BLaER1 (cell line): ENCODE measurements around the gene RBFOX2.

Source experiments
- H3K27ac ChIP-seq: shearing (Covaris generic); formaldehyde crosslinking; 2 replicates; pipeline ENCODE4 v1.8.1; 2022
- H3K27me3 ChIP-seq: shearing (Covaris generic); formaldehyde crosslinking; 2 replicates; pipeline ENCODE4 v1.8.1; 2022
- H3K36me3 ChIP-seq: shearing (Covaris generic); formaldehyde crosslinking; 2 replicates; pipeline ENCODE4 v1.8.1; 2022
- H3K4me1 ChIP-seq: shearing (Covaris generic); formaldehyde crosslinking; 2 replicates; pipeline ENCODE4 v1.8.1; 2022
- H3K4me2 ChIP-seq: shearing (Covaris generic); formaldehyde crosslinking; 2 replicates; pipeline ENCODE4 v1.8.1; 2022
- H3K4me3 ChIP-seq: shearing (Covaris generic); formaldehyde crosslinking; 2 replicates; pipeline ENCODE4 v1.8.1; 2022
- H3K9ac ChIP-seq: shearing (Covaris generic); formaldehyde crosslinking; 2 replicates; pipeline ENCODE4 v1.8.1; 2022
- H3K9me3 ChIP-seq: shearing (Covaris generic); formaldehyde crosslinking; 2 replicates; pipeline ENCODE4 v1.8.1; 2022
- H4K20me1 ChIP-seq: shearing (Covaris generic); formaldehyde crosslinking; 2 replicates; pipeline ENCODE4 v1.8.1; 2022
- Cebpa-rat ChIP-seq: shearing (Covaris generic); IDR thresholded peaks from 2 replicates; pipeline ENCODE4 v1.8.1; 2022

The RBFOX2 gene

DNA sequence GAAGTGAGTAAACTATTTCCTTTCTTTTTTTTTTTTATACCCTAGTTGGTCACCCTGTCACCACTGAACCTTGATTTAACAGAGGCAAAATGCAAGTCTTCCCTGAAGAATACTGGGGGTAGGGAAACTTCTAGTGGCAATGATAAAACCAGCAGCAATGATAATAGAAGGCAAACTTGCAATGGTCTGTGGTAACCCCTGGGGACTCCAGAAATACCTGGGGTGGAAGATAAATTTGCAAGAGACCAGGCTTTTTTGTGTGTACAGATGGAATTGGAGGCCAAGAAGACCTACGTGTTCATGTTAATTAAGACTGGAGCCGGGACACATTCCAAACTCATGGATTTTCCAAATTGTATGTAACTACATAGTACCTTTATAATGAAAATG is 299.3 kb downstream of the RBFOX2 start:
- no peak overlapping the region for H3K9ac ChIP-seq
- H3K9me3 ChIP-seq = no peaks in the 10 kb centered on the region
- no peaks in the 10 kb centered on the region for H3K4me1 ChIP-seq
- TF ChIP-seq Cebpa-rat = no peak
- H3K27me3 ChIP-seq = no peaks in the 10 kb centered on the region
- no peak overlapping the region for H3K4me3 ChIP-seq
- no peak overlapping the region for H3K27ac ChIP-seq
- no peaks in the 10 kb centered on the region for H3K36me3 ChIP-seq
- H3K4me2 ChIP-seq = no peak overlapping the region
- no peaks in the 10 kb centered on the region for H4K20me1 ChIP-seq

DNA sequence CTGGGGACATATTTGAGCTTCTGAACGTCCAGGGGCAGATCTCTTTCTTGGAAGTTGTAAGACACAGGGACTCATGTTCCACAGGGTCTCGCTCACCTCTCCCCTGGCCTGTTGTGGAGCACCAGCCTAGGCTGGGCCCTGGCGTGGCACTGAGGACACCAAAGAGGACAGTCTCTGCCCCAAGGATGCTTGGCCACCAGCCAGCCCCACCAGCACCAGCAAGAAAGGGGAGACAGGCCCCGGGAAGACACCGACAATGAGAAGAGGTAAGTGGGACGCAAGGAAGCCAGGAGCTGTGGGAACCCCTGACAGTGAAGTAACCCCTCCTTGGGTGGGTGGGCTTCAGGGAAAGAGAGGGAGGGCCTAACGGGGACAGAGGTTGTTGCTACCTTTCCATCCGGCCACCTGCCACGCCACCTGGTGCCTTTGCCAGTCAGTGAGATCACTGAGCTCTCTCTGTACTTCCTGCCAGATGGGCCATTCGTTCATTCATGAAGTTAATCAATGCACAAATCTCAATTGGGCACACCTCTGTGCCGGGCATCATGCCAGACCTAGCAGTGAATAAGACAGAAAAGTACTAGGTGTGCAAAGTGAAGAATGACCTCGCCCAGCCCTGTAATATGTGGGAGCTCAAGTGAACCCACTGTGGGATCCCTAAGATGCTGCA is 299.9 kb downstream of the RBFOX2 start:
- no peak for TF ChIP-seq Cebpa-rat
- no peak overlapping the region for H3K4me2 ChIP-seq
- H3K9ac ChIP-seq = no peak overlapping the region
- no peak overlapping the region for H3K4me3 ChIP-seq
- no peaks in the 10 kb centered on the region for H3K27me3 ChIP-seq
- H3K36me3 ChIP-seq = no peaks in the 10 kb centered on the region
- H3K27ac ChIP-seq = no peak overlapping the region
- H3K9me3 ChIP-seq = no peaks in the 10 kb centered on the region
- no peaks in the 10 kb centered on the region for H4K20me1 ChIP-seq
- no peaks in the 10 kb centered on the region for H3K4me1 ChIP-seq

DNA sequence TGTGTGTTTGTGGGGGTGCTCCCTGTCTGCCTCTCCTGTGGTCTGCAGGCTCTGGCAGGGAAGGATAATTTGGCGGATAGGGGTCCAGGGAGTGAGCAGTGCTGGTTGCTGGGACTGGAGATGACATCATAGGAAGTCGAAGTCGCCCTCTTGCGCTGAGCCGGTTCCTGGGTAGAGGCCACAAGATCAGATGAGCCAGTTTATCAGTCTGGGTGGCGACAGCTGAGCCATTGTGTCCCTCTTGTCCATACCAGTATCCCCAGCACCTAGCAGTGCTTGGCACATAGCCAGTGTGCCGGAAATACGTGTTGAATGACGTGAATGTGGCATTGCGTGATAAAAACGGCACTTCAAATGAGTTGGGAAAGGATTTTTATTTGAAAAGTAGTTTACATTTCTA is 301.2 kb downstream of the RBFOX2 start:
- Histone ChIP-seq H3K27me3 (no peaks in the 10 kb centered on the region), H3K27ac (no peak overlapping the region), H3K36me3 (no peaks in the 10 kb centered on the region), H3K4me2 (no peak overlapping the region), H3K4me3 (no peak overlapping the region), H3K9ac (no peak overlapping the region), H3K9me3 (no peaks in the 10 kb centered on the region), H3K4me1 (no peaks in the 10 kb centered on the region), H4K20me1 (no peaks in the 10 kb centered on the region)
- TF ChIP-seq Cebpa-rat = no peak

DNA sequence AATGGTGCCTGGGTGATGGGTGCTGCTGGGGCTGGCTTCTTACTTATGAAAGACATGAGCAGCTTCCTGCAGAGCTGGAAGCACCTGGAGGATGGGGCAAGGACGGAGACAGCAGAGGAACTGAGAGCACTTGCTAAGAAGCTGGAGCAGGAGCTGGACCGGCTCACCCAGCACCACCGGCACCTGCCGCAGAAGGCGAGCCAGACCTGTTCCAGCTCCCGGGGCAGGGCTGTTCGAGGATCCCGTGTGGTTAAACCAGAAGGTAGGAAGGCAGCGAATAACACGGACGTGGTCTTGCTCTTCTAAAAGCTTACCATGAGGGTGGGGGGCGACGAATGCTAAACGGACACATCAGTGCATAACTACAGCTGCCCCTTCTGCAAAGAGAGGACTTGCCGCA is 301.7 kb downstream of the RBFOX2 start:
- Histone ChIP-seq H4K20me1 (no peaks in the 10 kb centered on the region), H3K9me3 (no peaks in the 10 kb centered on the region), H3K27ac (no peak overlapping the region), H3K9ac (no peak overlapping the region), H3K4me2 (no peak overlapping the region), H3K36me3 (no peaks in the 10 kb centered on the region), H3K27me3 (no peaks in the 10 kb centered on the region), H3K4me3 (no peak overlapping the region), H3K4me1 (no peaks in the 10 kb centered on the region)
- TF ChIP-seq Cebpa-rat = no peak

DNA sequence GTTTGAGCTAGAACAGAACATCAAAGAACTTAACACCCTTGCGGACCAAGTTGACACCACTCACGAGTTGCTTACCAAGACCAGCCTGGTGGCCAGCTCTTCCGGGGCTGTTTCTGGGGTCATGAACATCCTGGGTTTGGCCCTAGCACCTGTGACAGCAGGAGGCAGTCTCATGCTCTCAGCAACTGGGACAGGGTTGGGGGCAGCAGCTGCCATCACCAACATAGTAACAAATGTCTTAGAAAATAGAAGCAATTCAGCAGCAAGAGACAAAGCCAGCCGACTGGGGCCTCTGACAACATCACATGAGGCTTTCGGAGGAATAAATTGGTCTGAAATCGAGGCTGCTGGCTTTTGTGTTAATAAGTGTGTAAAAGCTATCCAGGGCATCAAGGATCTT is 302.2 kb downstream of the RBFOX2 start:
- no peak overlapping the region for H3K9ac ChIP-seq
- no peak overlapping the region for H3K4me3 ChIP-seq
- no peaks in the 10 kb centered on the region for H4K20me1 ChIP-seq
- no peak for TF ChIP-seq Cebpa-rat
- no peaks in the 10 kb centered on the region for H3K4me1 ChIP-seq
- H3K27me3 ChIP-seq = no peaks in the 10 kb centered on the region
- no peak overlapping the region for H3K27ac ChIP-seq
- no peaks in the 10 kb centered on the region for H3K36me3 ChIP-seq
- no peaks in the 10 kb centered on the region for H3K9me3 ChIP-seq
- no peak overlapping the region for H3K4me2 ChIP-seq

DNA sequence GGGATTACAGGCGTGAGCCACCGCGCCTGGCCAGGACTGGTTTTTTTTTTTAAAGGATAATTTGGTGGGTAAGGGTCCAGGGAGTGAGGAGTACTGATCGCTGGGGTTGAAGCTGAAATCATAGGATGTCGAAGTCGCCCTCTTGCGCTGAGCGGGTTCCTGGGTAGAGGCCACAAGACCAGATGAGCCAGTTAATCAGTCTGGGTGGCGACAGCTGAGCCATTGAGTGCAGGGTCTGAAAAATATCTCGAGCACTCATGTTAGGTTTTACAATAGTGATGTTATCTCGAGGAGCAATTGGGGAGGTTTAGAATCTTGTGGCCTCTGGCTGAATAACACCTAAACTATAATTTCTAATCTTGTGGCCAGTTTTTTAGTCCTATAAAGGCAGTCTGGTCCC is 303.1 kb downstream of the RBFOX2 start:
- H3K4me1 ChIP-seq = no peaks in the 10 kb centered on the region
- H3K4me2 ChIP-seq = no peak overlapping the region
- no peaks in the 10 kb centered on the region for H3K36me3 ChIP-seq
- H3K9me3 ChIP-seq = no peaks in the 10 kb centered on the region
- no peaks in the 10 kb centered on the region for H4K20me1 ChIP-seq
- H3K9ac ChIP-seq = no peak overlapping the region
- H3K4me3 ChIP-seq = no peak overlapping the region
- H3K27ac ChIP-seq = no peak overlapping the region
- TF ChIP-seq Cebpa-rat = no peak
- H3K27me3 ChIP-seq = no peaks in the 10 kb centered on the region

DNA sequence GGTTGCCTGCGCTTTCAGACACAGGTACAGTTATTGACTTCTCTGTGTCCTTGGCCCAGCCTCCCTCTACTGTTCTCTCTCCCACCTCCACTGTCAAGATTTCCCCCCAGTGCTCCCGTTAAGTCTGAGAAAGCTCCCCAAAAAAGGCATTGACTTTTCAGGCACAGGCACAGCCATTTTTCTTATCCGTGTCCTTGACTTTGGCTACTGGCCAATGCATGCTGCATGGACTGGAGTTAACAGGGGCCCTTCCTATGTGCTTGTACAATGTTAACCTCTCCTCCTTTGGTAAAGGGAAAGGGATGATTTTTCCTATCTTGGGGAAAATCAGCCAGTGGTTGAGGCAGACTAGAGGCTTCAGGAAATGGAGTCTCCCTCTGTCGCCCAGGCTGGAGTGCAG is 306.7 kb downstream of the RBFOX2 start:
- Histone ChIP-seq H3K4me3 (no peak overlapping the region), H3K4me1 (no peaks in the 10 kb centered on the region), H3K9ac (no peak overlapping the region), H3K4me2 (no peak overlapping the region), H4K20me1 (no peaks in the 10 kb centered on the region), H3K27me3 (no peaks in the 10 kb centered on the region), H3K9me3 (no peaks in the 10 kb centered on the region), H3K27ac (no peak overlapping the region), H3K36me3 (no peaks in the 10 kb centered on the region)
- no peak for TF ChIP-seq Cebpa-rat

DNA sequence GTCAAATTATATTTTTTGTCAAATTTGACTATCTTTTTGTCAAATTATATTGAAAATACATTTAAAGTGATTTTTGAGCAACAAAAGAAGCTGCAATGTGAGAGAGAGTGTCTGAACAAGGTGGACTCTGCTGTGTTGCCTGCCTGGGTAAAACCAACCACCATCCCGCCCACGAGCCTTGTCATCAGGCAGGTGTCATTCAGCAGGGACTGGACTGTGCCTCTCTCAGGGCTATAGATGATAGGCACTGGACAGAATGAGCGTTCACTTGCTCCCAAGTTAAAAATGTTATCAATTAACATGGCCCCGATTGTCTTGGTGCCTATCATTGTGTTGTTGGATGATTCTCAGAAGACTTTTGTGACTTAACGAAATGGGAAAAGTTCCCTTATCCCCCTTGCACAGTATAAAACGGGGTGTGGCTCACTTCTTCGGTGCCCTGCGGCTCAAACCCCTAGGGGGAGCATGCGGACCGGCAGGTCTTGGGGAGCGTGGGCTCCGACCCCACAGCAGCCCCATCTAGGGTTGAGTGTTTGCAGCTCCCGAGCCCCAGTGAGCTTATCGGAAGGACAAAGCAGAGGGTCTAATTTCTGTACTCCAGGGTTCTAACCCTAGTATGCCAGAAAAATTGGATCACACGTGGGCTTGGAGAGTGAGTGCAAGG is 309.3 kb downstream of the RBFOX2 start:
- no peaks in the 10 kb centered on the region for H3K27me3 ChIP-seq
- H3K9me3 ChIP-seq = no peaks in the 10 kb centered on the region
- H3K9ac ChIP-seq = no peak overlapping the region
- H3K4me2 ChIP-seq = no peak overlapping the region
- no peaks in the 10 kb centered on the region for H3K36me3 ChIP-seq
- H3K4me3 ChIP-seq = no peak overlapping the region
- no peaks in the 10 kb centered on the region for H4K20me1 ChIP-seq
- H3K4me1 ChIP-seq = no peaks in the 10 kb centered on the region
- TF ChIP-seq Cebpa-rat = no peak
- H3K27ac ChIP-seq = no peak overlapping the region

DNA sequence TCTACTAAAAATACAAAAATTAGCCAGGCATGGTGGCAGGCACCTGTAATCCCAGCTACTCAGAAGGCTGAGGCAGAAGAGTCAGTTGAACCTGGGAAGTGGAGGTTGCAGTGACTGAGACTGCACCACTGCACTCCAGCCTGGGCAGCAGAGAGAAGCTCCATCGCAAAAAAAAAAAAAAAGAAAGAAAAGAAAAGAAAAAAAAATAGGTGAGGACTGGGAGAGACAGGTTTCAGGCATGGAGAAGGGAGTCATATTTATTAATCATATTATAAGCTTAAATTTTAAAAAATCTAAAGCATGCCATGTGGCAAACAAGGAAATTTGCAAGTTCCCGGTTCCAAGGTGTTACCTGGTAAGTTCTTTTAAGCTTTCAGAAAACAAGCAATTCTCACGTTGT is 311.1 kb downstream of the RBFOX2 start, which contains the start of gene APOL5:
TSS of gene APOL5 (plus strand) at position 301 of the 400 bp plus-strand sequence. CDS start at position 301, 0 bp downstream.
- H4K20me1 ChIP-seq = no peaks in the 10 kb centered on the region
- no peaks in the 10 kb centered on the region for H3K36me3 ChIP-seq
- no peak within 1 kb of the TSS for H3K4me2 ChIP-seq
- H3K9ac ChIP-seq = no peak within 1 kb of the TSS
- no peak for TF ChIP-seq Cebpa-rat
- H3K9me3 ChIP-seq = no peaks in the 10 kb centered on the region
- H3K27ac ChIP-seq = no peak within 1 kb of the TSS
- H3K27me3 ChIP-seq = no peaks in the 10 kb centered on the region
- H3K4me1 ChIP-seq = no peaks in the 10 kb centered on the region
- H3K4me3 ChIP-seq = no peak within 1 kb of the TSS

DNA sequence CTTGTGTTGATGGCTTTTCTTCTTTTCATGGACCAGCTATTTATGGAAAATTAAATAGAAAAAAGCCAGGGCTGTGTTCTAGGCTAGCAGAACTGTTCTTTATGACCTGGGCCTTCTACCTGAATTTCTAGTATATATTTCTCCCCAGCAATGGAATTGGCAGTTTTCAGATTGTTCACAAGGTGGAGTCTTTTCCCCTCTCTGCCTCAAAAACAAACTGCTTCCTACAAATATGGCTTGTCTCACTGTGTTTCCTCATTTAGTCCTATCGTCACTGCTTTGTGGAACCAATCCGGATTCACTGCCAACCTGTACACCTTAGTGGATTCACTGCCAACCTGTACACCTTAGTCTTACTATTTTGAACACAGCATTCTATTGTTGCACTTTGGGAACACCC is 316.0 kb downstream of the RBFOX2 start:
- no peak for TF ChIP-seq Cebpa-rat

DNA sequence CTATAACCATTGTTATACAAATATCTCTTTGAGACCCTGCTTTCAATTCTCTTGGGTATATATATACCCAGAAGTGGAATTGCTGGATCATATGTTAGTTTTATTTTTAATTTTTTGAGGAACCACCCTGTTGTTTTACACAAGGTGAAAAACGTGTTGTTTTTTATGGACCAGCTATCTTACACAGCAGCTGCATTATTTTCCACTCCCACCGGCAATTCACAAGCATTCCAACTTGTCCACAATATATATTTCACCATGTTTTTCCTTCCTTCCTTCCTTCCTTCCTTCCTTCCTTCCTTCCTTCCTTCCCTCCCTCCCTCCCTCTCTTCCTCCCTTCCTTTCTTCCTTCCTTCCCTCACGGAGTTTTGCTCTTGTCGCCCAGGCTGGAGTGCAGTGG is 317.3 kb downstream of the RBFOX2 start:
- H3K4me3 ChIP-seq = no peak overlapping the region
- H3K27me3 ChIP-seq = no peaks in the 10 kb centered on the region
- no peaks in the 10 kb centered on the region for H3K9me3 ChIP-seq
- H3K9ac ChIP-seq = no peak overlapping the region
- no peak overlapping the region for H3K4me2 ChIP-seq
- no peaks in the 10 kb centered on the region for H3K36me3 ChIP-seq
- no peaks in the 10 kb centered on the region for H3K4me1 ChIP-seq
- H4K20me1 ChIP-seq = no peaks in the 10 kb centered on the region
- no peak for TF ChIP-seq Cebpa-rat
- no peak overlapping the region for H3K27ac ChIP-seq

More for the DNA sequence above, 316.0 kb downstream of the RBFOX2 start:
- H3K4me3 ChIP-seq = no peak overlapping the region
- H3K27ac ChIP-seq = no peak overlapping the region
- H3K4me1 ChIP-seq = no peaks in the 10 kb centered on the region
- H4K20me1 ChIP-seq = no peaks in the 10 kb centered on the region
- H3K9me3 ChIP-seq = no peaks in the 10 kb centered on the region
- H3K4me2 ChIP-seq = no peak overlapping the region
- no peaks in the 10 kb centered on the region for H3K27me3 ChIP-seq
- H3K9ac ChIP-seq = no peak overlapping the region
- no peaks in the 10 kb centered on the region for H3K36me3 ChIP-seq
